ENCODE data around the gene USF2.
"Not testable (repeated sequence)": the region's sequence is repeated elsewhere in the genome, so short reads cannot be mapped to it uniquely, and the experiment has no call there.

The USF2 gene

DNA sequence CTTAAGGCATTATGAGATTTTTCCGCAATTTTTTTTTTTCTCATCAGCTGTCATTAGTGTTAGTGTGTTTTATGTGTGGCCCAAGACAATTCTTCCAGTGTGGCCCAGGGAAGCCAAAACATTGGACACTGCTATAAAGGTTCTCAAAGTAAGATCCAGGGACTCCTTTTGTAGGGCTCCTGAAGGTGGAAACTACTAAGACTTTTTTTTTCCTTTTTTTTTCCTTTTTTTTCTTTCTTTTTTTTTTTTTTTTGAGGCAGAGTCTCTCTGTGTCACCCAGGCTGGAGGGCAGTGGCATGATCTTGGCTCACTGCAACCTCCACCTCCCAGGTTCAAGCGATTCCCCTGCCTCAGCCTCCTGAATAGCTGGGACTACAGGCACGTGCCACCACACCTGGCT lies 16.7 kb downstream of the USF2 start:
- DNase-seq, result not testable (repeated sequence)

GRCh38 chr19:35286101-35286500 lies 17.3 kb downstream of the USF2 start:
- not testable (repeated sequence) for DNase-seq

DNA sequence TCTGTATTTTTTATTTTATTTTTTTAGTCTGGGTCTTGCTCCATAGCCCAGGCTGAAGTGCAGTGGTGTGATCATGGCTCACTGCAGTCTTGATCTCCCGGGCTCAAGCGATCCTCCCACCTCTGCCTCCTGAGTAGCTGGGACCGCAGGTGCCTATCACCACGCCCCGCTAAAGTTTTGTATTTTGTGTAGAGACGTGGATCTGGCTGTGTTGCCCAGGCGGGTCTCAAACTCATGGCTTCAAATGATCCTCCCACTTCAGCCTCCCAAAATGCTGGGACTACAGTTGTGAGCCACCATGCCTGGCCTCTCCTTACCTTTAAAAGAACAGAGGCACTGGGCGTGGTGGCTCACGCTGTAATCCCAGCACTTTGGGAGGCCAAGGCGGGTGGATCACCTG lies 19.0 kb downstream of the USF2 start:
- DNase-seq, result no peak

- no peak for DNase-seq
Observed at GRCh38 chr19:35288331-35288730, 19.6 kb downstream of the USF2 start.

GRCh38 chr19:35288906-35289305 lies 20.1 kb downstream of the USF2 start:
- no peak for DNase-seq

GRCh38 chr19:35290381-35291127 lies 21.8 kb downstream of the USF2 start:
- DNase-seq, result no peak

GRCh38 chr19:35291259-35291658 lies 22.5 kb downstream of the USF2 start:
- no peak for DNase-seq

DNA sequence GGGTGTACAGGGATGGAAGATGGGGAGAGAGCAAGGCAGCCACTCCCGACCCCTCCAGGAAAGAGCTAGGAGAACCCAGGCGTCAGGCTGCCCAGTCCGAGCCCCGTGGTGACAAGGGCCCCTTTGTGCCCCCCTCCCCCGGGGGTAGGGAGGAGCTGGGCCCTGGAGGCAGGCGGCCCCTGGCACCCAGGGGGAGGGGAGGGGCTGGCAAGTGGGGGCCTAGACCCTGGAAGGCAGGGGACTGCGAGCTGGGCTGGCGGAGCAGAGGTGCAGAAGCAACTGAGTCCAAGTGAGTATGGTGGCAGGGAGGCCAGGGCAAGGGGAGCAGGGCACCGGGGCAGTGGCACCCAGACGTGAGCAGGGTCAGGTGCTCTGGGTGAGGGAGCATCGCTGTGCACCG lies 23.2 kb downstream of the USF2 start, which contains the start of gene MAG:
Gene MAG (plus strand): TSS at position 246 of the 400 bp plus-strand sequence. CDS start 3,248 bp downstream, outside the sequence.
- no peak for DNase-seq

- DNase-seq, result no peak
Observed at GRCh38 chr19:35292421-35293362, 23.9 kb downstream of the USF2 start.

- no peak for DNase-seq
Observed at GRCh38 chr19:35293363-35293739, 24.6 kb downstream of the USF2 start.

DNA sequence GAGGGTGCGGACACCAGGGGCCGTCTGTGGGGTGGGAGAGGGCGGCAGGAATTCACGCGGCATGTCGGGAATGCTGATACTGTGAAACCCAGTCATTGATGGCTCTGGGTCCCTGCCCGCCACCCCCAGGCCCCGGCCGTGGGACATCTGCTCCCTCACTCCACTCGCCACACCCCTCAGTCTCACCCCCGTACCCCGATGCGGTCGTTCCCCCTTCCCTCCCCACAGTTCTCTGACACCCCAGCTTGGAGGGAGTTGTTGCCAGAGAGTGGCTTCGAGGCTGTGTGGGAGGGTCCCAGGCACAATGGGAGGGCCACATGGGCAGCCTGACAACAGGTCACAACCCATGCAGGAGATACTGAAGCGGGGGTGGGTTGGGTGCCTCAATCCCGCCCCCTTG lies 25.0 kb downstream of the USF2 start:
- DNase-seq, result no peak

DNA sequence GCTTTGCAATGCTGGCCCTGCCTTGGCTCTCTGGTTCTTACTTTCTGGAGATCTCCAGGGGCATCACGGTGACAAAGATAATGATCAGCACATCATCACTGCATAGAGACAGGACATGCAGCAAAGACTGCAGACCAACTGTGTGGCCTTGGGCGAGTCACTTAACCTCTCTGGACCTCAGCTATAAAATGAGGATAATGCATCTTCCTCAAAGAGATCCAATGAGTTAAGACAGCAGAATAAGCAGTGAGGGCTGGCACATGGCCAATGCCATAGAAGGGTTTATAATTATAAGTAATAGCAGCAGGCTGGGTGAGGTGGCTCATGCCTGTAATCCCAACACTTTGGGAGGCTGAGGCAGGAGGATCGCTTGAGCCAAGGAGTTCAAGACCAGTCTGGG lies 25.6 kb downstream of the USF2 start:
- DNase-seq, result no peak

DNA sequence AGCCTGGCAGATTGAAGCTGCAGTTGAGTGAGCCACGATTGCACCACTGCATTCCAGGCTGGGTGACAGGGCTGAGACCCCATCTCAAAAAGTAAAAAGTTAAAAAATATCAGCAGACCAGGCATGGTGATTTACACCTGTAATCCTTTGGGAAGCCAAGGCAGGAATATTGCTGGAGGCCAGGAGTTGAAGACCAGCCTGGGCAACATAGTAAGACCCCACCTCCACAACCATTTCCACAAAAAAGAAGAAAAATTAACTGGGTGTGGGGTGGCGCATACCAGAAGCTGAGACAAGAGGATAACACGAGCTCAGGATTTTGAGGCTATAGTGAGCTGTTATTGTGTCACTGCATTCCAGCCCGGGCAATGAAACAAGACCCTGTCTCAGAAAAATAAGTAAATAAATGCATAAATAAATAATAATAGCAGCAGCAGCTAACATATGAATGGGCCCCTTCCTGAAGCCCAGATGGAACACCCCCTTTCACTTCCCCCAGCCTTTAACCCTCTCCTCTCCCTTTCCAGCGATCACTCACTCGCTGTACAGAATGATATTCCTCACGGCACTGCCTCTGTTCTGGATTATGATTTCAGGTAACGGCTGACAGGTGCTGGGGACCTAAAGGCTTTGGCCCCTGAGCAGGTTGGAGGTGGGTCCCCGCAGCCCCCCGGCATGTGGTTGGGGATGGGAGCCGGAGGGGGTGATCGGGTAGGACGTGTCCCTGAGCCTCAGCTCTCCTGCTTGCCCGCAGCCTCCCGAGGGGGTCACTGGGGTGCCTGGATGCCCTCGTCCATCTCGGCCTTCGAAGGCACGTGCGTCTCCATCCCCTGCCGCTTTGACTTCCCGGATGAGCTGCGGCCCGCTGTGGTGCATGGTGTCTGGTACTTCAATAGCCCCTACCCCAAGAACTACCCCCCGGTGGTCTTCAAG lies 26.4 kb downstream of the USF2 start:
- DNase-seq, result no peak

DNA sequence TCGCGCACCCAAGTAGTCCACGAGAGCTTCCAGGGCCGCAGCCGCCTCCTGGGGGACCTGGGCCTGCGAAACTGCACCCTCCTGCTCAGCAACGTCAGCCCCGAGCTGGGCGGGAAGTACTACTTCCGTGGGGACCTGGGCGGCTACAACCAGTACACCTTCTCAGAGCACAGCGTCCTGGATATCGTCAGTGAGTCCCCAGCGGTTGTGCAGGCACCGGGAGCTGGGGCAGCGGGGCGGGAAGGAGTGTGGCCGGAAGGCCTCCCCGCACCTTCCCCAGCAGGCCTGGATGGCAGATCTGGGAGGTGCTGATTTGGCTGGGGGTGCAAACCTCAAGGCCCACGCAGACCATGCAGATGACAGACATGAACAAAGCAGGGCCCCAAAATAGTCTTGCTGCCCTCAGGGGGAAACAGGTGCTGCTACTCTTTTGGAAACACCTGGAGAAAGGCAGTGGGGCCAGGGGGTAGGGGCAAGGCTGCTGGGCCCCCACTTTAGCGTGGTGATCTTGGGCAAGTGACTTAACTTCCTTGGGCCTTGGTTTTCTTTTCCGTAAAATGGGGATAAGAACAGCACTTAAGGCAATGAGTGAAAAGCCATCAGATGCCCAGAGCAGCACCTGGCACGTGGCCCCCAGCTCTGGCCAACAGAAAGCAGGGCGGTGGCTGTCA lies 27.2 kb downstream of the USF2 start:
- DNase-seq, result no peak

- no peak for DNase-seq
Observed at GRCh38 chr19:35296644-35297514, 28.1 kb downstream of the USF2 start.

- no peak for DNase-seq
Observed at GRCh38 chr19:35297515-35297848, 28.7 kb downstream of the USF2 start.

- no peak for DNase-seq
Observed at GRCh38 chr19:35297922-35298321, 29.2 kb downstream of the USF2 start.

DNA sequence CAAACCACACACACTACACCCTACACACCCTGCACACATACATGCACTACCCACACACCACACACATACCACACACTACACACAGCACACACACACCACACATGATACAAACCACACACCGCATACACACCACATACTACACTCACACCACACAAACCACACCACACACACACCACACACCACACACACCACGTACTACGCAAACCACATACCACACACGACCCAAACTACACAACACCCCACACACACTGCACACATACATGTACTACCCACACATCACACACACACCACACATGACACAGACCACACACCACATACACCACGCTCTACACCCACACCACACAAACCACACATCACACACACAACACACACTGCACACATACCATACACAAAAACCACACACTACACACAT lies 29.8 kb downstream of the USF2 start:
- DNase-seq, result no peak

DNA sequence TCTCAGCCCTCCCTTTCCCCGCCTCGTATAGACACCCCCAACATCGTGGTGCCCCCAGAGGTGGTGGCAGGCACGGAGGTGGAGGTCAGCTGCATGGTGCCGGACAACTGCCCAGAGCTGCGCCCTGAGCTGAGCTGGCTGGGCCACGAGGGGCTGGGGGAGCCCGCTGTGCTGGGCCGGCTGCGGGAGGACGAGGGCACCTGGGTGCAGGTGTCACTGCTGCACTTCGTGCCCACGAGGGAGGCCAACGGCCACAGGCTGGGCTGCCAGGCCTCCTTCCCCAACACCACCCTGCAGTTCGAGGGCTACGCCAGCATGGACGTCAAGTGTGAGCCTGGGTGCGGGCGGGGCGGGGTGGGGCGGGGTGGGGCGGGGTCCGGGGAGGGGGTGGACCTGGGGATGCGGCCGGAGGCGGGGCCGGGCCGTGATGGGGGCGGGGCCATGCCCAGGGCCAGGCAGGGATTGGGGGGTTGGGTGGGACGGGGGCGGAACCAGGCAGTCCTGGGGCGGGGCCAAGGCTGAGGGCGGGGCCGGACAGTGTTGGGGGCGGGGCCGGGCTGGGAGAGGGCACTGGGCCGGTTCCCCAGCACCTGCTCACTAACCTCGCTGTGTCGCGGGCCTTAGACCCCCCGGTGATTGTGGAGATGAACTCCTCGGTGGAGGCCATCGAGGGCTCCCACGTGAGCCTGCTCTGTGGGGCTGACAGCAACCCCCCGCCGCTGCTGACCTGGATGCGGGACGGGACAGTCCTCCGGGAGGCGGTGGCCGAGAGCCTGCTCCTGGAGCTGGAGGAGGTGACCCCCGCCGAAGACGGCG lies 31.0 kb downstream of the USF2 start:
- no peak for DNase-seq

DNA sequence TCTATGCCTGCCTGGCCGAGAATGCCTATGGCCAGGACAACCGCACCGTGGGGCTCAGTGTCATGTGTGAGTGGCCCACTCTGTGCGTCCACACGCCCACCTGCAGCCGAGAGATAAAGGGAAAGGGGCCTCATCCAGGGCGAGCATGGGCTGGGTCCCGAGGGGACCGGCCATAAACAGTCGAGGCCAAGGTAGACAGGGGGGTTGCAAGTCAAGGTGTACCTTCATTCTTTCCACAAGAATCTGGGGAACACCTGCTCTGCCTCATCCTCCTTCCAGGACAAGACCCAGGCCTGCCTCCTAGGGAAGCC lies 31.5 kb downstream of the USF2 start:
- DNase-seq, result no peak

GRCh38 chr19:35301961-35302360 lies 33.2 kb downstream of the USF2 start:
- DNase-seq, result no peak
